ENCODE results near the gene NRBF2. TPM values are rescaled to one million over a fixed set of nuclear protein-coding genes. Genes with fewer than 3 reads are reported as not detected.

NRBF2 gene
- total and polyA plus RNA-seq, 9 of the 15 experiments (the other 6 are each of a cell fraction or from before 2014, with no cell fraction given) = 20.8 to 52.1 (median 30.5) TPM

- TF ChIP-seq HNRNPLL (IDR thresholded peaks at IDR 0.05; ENCODE audit: low read depth, low read length, poor library complexity, severe bottlenecking) (peak; percentile 97), ZNF217 (CRISPR knock-in tag; IDR thresholded peaks at IDR 0.05) (no peak), NR2C2 (CRISPR knock-in tag; IDR thresholded peaks at IDR 0.05) (0 out of 2 replicates have a peak, but pooled peaks have one; percentile 16), NR2C2 (tag; IDR thresholded peaks at IDR 0.05) (peak; percentile 80), MEIS2 (IDR thresholded peaks at IDR 0.05; ENCODE audit: partially characterized antibody) (peak; percentile 51), STAT5A (IDR thresholded peaks at IDR 0.05; ENCODE audit: borderline replicate concordance, low read length) (no peak), RBM17 (IDR thresholded peaks at IDR 0.05; ENCODE audit: borderline replicate concordance, low read depth, low read length) (no peak), PTBP1 (IDR thresholded peaks at IDR 0.05; ENCODE audit: low read depth, low read length) (0 out of 2 replicates have a peak, but pooled peaks have one; percentile 52), TBL1XR1 (IDR thresholded peaks at IDR 0.05; ENCODE audit: low read length in 2 of 2) (peak in 1 of 2 experiments; percentile 67; a peak in 1 of 4 replicates), BRF2 (IDR thresholded peaks at IDR 0.05; ENCODE audit: borderline replicate concordance, insufficient read depth, insufficient read length) (no peak), ZNF354B (CRISPR knock-in tag; IDR thresholded peaks at IDR 0.05) (no peak), ZNF121 (CRISPR knock-in tag; conservative IDR thresholded peaks at IDR 0.05) (no peak), IRF2 (CRISPR knock-in tag; IDR thresholded peaks at IDR 0.05) (no peak), FUS (optimal IDR thresholded peaks at IDR 0.05; ENCODE audit: low read depth, low read length) (no peak), NFXL1 (CRISPR knock-in tag; IDR thresholded peaks at IDR 0.05) (no peak), RFX1 (IDR thresholded peaks at IDR 0.05) (no peak), RNF2 (IDR thresholded peaks at IDR 0.05) (0 out of 2 replicates have a peak, but pooled peaks have one; percentile 6), CHCHD3 (CRISPR knock-in tag; IDR thresholded peaks at IDR 0.05) (no peak), KLF10 (CRISPR knock-in tag; IDR thresholded peaks at IDR 0.05) (no peak), ZNF175 (CRISPR knock-in tag; IDR thresholded peaks at IDR 0.05; ENCODE audit: low read depth) (peak; percentile 43; the same call in 1 of the 2 replicates), SETDB1 (IDR thresholded peaks at IDR 0.05; ENCODE audit: low read length) (no peak), MXI1 (IDR thresholded peaks at IDR 0.05; ENCODE audit: low read depth, low read length) (peak; percentile 30), ILK (tag; IDR thresholded peaks at IDR 0.05; ENCODE audit: borderline replicate concordance, low read depth) (no peak)
- TF ChIP-seq, protein P1, sequence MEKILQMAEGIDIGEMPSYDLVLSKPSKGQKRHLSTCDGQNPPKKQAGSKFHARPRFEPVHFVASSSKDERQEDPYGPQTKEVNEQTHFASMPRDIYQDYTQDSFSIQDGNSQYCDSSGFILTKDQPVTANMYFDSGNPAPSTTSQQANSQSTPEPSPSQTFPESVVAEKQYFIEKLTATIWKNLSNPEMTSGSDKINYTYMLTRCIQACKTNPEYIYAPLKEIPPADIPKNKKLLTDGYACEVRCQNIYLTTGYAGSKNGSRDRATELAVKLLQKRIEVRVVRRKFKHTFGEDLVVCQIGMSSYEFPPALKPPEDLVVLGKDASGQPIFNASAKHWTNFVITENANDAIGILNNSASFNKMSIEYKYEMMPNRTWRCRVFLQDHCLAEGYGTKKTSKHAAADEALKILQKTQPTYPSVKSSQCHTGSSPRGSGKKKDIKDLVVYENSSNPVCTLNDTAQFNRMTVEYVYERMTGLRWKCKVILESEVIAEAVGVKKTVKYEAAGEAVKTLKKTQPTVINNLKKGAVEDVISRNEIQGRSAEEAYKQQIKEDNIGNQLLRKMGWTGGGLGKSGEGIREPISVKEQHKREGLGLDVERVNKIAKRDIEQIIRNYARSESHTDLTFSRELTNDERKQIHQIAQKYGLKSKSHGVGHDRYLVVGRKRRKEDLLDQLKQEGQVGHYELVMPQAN (IDR thresholded peaks at IDR 0.05; ENCODE audit: borderline replicate concordance) = peak; percentile 87
- TF ChIP-seq, protein P2, sequence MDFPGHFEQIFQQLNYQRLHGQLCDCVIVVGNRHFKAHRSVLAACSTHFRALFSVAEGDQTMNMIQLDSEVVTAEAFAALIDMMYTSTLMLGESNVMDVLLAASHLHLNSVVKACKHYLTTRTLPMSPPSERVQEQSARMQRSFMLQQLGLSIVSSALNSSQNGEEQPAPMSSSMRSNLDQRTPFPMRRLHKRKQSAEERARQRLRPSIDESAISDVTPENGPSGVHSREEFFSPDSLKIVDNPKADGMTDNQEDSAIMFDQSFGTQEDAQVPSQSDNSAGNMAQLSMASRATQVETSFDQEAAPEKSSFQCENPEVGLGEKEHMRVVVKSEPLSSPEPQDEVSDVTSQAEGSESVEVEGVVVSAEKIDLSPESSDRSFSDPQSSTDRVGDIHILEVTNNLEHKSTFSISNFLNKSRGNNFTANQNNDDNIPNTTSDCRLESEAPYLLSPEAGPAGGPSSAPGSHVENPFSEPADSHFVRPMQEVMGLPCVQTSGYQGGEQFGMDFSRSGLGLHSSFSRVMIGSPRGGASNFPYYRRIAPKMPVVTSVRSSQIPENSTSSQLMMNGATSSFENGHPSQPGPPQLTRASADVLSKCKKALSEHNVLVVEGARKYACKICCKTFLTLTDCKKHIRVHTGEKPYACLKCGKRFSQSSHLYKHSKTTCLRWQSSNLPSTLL (IDR thresholded peaks at IDR 0.05) = no peak
Measured at GRCh38 chr10:63133056-63133820, at the start of gene NRBF2 (continued).
